Measurements from ENCODE around the gene SLC25A33.
"Not testable (repeated sequence)": the region's sequence is repeated elsewhere in the genome, so short reads cannot be mapped to it uniquely, and the experiment has no call there.

GRCh38 chr1:9515550-9515949 lies 23.7 kb upstream of the SLC25A33 start:
- TF ChIP-seq CTCF (IDR thresholded peaks at IDR 0.05; ENCODE audit: insufficient read depth, low read length, poor library complexity, severe bottlenecking); EZH2phosphoT487 (conservative IDR thresholded peaks at IDR 0.05; ENCODE audit: low read length): not testable (repeated sequence)

All from SU-DHL-6 (cell line).